Measurements from ENCODE around the gene RRAS. TPM values are rescaled to one million over a fixed set of nuclear protein-coding genes. Genes with fewer than 3 reads are reported as not detected.

RRAS gene
- 1.3 TPM for polyA plus RNA-seq (2012; ENCODE audit: insufficient read depth, insufficient read length, low read depth)

DNA sequence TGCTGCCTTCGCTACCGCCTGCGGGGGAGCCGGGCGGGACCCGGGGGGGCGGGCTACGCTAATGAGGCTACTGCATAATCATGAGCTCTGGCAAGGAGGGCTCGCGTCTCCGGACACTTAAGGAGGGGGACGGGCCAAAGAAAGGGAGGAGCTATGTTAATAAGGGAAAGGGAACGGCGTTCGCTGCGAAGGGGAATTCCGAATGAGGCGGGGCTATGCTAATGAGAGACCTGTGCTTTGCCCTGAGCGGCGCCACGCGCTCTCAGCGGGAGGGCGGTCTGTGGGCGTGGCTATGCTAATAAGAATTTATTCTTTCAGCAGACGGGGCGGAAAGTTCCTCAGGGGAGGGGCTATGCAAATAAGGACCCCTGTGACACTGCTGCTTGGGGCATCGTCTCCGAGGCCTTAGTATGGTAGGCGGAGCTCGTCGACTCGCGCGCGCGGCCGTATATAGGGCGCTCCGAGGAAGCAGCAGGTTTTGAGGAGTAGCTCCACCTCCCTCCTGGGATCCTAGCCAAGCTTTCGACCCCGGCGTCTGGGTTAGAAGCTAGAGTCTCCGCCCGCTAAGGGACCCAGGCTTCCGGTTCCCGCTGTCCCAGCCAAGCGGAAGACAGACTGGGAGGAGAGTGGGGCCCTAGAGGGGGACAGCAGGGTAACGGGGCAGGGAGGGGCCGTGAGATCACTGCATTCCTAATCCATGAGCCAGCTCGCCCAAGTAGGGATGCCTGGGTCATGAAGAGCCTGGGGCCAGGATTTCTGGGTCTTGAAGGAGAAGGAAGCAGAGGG lies at the start of gene RRAS:
Gene RRAS (minus strand): TSS at position 31 of the 786 bp plus-strand sequence. CDS start 45 bp downstream, outside the sequence.
- H3K4me1 ChIP-seq: peaks cover 8% of the 10 kb centered on the region
- TF ChIP-seq, protein P1, sequence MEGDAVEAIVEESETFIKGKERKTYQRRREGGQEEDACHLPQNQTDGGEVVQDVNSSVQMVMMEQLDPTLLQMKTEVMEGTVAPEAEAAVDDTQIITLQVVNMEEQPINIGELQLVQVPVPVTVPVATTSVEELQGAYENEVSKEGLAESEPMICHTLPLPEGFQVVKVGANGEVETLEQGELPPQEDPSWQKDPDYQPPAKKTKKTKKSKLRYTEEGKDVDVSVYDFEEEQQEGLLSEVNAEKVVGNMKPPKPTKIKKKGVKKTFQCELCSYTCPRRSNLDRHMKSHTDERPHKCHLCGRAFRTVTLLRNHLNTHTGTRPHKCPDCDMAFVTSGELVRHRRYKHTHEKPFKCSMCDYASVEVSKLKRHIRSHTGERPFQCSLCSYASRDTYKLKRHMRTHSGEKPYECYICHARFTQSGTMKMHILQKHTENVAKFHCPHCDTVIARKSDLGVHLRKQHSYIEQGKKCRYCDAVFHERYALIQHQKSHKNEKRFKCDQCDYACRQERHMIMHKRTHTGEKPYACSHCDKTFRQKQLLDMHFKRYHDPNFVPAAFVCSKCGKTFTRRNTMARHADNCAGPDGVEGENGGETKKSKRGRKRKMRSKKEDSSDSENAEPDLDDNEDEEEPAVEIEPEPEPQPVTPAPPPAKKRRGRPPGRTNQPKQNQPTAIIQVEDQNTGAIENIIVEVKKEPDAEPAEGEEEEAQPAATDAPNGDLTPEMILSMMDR (IDR thresholded peaks at IDR 0.05; ENCODE audit: low read depth, low read length): no peak
- H3K36me3 ChIP-seq: peaks cover 3% of the 10 kb centered on the region; the same call in 1 of the 2 replicates
- H3K27me3 ChIP-seq: no peaks in the 10 kb centered on the region
- DNase-seq: peak; percentile 100
- no peaks in the 10 kb centered on the region for H3K9me3 ChIP-seq
- H3K4me3 ChIP-seq (ENCODE audit: low read depth, low read length): peak within 1 kb of the TSS; percentile 51

DNA sequence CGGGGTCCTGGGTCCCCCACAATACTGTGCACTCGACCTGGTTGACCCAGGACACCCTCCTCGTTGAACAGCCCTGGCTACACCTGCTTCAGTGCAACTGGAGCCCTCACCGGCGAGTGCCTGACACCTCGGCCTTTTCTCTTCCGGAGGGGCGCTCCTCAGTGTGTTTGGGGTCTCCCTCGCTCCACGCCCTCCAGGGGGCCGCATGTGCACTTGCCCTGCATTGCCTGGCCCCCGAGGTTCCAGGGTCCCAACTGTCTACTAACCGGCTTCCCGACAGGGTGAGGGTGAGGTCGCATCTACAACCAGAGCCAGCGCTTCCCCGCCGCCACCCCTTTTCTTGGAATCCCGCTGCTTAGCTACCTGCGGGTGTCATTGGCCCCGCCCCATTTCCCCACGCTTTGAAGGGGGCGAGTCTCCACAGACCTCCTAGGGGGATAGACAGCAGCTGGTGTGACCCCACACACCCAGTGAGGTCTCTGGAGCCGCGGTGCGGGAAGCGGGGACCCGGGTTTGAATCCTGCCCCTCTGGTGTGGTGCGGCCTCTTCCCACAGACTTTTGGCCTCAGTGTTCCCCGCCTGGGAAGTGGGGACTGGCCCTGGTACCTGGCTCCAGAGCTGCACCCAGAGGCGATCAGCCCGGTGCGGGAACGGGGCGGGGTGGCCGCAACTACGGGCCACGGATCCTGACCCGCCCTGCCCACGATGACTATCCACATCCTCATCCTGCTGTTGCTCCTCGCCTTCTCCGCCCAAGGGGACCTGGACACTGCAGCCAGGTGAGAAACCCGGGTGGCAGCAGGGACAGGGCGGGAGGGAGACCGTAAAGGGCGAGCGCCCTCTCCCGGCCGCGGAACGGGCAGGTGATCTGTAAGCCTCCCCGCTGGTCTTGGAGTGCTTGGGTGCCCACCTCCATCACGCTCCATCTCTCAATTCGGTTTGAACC lies 49.5 kb upstream of the RRAS start, which contains the start of gene ADM5:
Gene ADM5 (plus strand): TSS at position 462 of the 946 bp plus-strand sequence. CDS start 244 bp downstream, at position 706.
- TF ChIP-seq, protein P1 (IDR thresholded peaks at IDR 0.05; ENCODE audit: low read depth, low read length): peak; percentile 63
- H3K36me3 ChIP-seq: peaks cover 22% of the 10 kb centered on the region
- peak within 1 kb of the TSS; percentile 66 for H3K4me3 ChIP-seq (ENCODE audit: low read depth, low read length)
- peaks cover 11% of the 10 kb centered on the region; the same call in 1 of the 2 replicates for H3K27me3 ChIP-seq
- H3K4me1 ChIP-seq: peaks cover 5% of the 10 kb centered on the region; the same call in 1 of the 2 replicates
- DNase-seq: peak; percentile 71
- H3K9me3 ChIP-seq: no peaks in the 10 kb centered on the region

DNA sequence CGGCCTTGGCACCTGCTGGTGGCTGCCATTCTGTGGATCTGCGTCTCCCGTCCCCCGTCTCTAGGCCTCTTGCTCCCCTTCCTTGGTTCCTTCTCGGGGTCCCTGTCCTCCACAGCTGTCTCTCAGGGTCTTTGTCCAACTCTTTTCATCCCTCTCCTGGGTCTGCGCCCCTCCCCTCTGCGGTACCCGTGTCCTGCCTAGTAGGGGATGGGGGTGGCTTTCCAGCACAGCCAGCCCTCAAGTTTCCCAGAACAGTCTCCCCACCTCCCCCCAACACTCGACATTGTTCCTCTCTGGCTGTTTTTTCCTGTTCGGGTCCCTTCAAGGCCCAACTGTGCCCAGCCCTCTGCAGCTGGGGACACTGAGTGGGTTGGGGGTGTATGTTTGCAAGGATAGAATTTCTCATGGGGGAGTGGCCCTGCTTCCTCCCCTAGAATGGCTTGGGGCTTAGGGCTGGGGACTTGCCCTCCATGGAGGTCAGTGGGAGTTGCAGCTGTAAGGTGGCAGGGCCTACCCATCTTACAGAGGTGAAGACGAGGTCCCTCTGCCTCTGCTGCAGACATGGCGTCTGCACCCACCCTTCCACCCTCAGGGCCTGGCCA lies 48.7 kb upstream of the RRAS start:
- Histone ChIP-seq H3K9me3 (no peaks in the 10 kb centered on the region), H3K36me3 (peaks cover 30% of the 10 kb centered on the region), H3K27me3 (peaks cover 11% of the 10 kb centered on the region; the same call in 1 of the 2 replicates), H3K4me3 (ENCODE audit: low read depth, low read length) (no peak overlapping the region), H3K4me1 (peaks cover 5% of the 10 kb centered on the region; the same call in 1 of the 2 replicates)
- DNase-seq: no peak
- TF ChIP-seq, protein P1 (IDR thresholded peaks at IDR 0.05; ENCODE audit: low read depth, low read length): no peak

DNA sequence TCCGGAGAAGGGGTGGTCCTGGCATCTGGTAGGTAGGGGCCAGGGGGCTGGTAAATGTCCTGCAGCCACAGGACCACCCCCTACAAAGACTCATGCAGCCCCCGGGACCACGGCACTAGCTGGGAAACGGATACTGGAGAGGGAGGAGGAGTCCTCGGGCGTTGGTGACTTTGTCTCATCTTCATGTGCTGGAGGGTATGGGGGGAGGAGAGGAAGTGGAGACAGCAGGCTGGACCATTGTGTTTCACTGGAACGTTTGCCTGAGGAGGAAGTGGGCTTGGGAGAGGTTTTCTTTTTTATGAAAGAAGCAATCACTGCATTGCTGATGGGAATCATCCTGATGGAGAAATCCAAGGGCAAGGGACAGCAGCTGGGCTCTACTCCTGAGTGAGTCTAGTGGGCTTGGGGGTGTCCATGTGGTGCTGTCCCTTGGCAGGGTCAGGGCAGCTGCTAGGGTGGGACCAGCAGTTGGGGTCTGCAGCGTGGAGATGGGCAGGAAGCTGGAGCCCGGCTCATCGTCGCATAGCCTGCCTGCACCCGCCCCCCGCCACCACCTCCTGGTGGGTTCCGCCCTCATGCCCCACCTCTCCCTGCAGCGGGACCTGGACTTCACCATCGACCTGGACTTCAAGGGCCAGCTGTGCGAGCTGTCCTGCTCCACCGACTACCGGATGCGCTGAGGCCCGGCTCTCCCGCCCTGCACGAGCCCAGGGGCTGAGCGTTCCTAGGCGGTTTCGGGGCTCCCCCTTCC lies 47.8 kb upstream of the RRAS start:
- DNase-seq: no peak
- Histone ChIP-seq H3K36me3 (peaks cover 37% of the 10 kb centered on the region), H3K9me3 (no peaks in the 10 kb centered on the region), H3K4me1 (peaks cover 5% of the 10 kb centered on the region; the same call in 1 of the 2 replicates), H3K27me3 (peaks cover 11% of the 10 kb centered on the region; the same call in 1 of the 2 replicates), H3K4me3 (ENCODE audit: low read depth, low read length) (no peak overlapping the region)
- TF ChIP-seq, protein P1 (IDR thresholded peaks at IDR 0.05; ENCODE audit: low read depth, low read length): no peak

DNA sequence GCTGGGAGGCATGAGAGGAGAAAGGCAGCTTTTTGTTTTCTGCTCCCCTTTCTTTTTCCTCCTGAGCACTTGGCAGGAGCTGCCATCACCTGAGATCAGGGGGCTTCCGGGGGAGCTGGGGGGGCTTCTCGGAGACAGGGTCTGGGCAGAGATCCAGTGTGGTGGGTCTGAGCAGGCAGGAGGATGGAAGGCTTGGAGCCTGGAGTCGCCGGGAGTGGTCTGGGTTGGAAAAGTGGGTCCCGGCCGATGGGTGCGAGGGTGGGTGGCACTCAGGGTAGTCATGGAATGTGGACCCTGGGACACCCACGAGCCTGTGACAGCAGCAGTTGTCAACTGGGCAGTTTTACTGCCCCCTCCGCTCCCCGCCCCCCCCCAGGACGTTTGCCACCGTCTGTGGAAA lies 47.2 kb upstream of the RRAS start:
- Histone ChIP-seq H3K4me3 (ENCODE audit: low read depth, low read length) (no peak overlapping the region), H3K9me3 (no peaks in the 10 kb centered on the region), H3K27me3 (peaks cover 11% of the 10 kb centered on the region; the same call in 1 of the 2 replicates), H3K4me1 (peaks cover 5% of the 10 kb centered on the region; the same call in 1 of the 2 replicates), H3K36me3 (peaks cover 43% of the 10 kb centered on the region)
- no peak for DNase-seq
- TF ChIP-seq, protein P1 (IDR thresholded peaks at IDR 0.05; ENCODE audit: low read depth, low read length): no peak
